ENCODE measurements around the gene TUSC2.

Gene TUSC2

GRCh38 chr3:50334339-50335075, 6.5 kb upstream of the TUSC2 start:
- TF ChIP-seq CREB1 (IDR thresholded peaks at IDR 0.05; ENCODE audit: low read depth) = no peak
- TF ChIP-seq YY1 (IDR thresholded peaks at IDR 0.05; ENCODE audit: low read depth) = no peak
- TF ChIP-seq TCF12 (IDR thresholded peaks at IDR 0.05; ENCODE audit: low read depth) = no peak
- no peak for TF ChIP-seq TAF1 (IDR thresholded peaks at IDR 0.05; ENCODE audit: low read depth)
- no peak for TF ChIP-seq TEAD4 (IDR thresholded peaks at IDR 0.05)

DNA sequence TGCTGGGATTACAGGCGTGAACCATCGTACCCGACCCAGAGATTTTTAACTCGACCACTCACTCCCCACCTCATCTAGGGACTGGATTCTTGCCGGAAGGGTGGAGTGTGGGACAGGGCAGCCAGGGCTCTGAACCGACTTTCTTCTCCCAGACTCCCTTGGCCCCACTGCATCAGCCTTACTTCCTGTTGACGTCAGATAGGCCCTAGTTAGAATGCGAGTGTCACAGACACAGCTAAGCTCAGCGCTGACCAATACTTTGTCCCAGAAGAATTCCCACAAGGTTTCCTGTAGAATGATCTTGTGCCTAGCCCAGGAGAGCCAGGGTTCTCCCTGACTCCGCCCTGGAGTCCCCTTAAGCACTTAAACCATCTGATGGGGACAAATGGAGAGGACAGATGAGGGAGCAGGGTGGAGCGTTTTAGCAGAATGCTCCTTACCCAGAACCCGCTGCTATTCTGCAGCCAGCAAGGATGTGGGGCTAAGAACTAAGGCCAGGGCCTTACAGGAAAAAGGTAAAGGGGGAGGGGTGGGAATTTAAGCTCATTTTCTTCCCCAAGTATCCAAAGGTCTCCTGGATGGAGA, 5.8 kb upstream of the TUSC2 start:
- no peak for TF ChIP-seq TAF1 (IDR thresholded peaks at IDR 0.05; ENCODE audit: low read depth)
- no peak for TF ChIP-seq CREB1 (IDR thresholded peaks at IDR 0.05; ENCODE audit: low read depth)
- TF ChIP-seq YY1 (IDR thresholded peaks at IDR 0.05; ENCODE audit: low read depth) = no peak
- TF ChIP-seq NFIC (IDR thresholded peaks at IDR 0.05) = no peak
- no peak for TF ChIP-seq RAD21 (IDR thresholded peaks at IDR 0.05; ENCODE audit: low read depth)
- TF ChIP-seq CEBPB (IDR thresholded peaks at IDR 0.05) = no peak
- TF ChIP-seq, protein P1, sequence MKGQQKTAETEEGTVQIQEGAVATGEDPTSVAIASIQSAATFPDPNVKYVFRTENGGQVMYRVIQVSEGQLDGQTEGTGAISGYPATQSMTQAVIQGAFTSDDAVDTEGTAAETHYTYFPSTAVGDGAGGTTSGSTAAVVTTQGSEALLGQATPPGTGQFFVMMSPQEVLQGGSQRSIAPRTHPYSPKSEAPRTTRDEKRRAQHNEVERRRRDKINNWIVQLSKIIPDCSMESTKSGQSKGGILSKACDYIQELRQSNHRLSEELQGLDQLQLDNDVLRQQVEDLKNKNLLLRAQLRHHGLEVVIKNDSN (IDR thresholded peaks at IDR 0.05) = no peak
- TF ChIP-seq, protein P2, sequence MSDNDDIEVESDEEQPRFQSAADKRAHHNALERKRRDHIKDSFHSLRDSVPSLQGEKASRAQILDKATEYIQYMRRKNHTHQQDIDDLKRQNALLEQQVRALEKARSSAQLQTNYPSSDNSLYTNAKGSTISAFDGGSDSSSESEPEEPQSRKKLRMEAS (IDR thresholded peaks at IDR 0.05) = no peak
- no peak for TF ChIP-seq EP300 (IDR thresholded peaks at IDR 0.05; ENCODE audit: borderline replicate concordance)
- no peak for TF ChIP-seq ZBTB7A (IDR thresholded peaks at IDR 0.05; ENCODE audit: low read depth)
- no peak for TF ChIP-seq TCF12 (IDR thresholded peaks at IDR 0.05; ENCODE audit: low read depth)
- TF ChIP-seq, protein P3, sequence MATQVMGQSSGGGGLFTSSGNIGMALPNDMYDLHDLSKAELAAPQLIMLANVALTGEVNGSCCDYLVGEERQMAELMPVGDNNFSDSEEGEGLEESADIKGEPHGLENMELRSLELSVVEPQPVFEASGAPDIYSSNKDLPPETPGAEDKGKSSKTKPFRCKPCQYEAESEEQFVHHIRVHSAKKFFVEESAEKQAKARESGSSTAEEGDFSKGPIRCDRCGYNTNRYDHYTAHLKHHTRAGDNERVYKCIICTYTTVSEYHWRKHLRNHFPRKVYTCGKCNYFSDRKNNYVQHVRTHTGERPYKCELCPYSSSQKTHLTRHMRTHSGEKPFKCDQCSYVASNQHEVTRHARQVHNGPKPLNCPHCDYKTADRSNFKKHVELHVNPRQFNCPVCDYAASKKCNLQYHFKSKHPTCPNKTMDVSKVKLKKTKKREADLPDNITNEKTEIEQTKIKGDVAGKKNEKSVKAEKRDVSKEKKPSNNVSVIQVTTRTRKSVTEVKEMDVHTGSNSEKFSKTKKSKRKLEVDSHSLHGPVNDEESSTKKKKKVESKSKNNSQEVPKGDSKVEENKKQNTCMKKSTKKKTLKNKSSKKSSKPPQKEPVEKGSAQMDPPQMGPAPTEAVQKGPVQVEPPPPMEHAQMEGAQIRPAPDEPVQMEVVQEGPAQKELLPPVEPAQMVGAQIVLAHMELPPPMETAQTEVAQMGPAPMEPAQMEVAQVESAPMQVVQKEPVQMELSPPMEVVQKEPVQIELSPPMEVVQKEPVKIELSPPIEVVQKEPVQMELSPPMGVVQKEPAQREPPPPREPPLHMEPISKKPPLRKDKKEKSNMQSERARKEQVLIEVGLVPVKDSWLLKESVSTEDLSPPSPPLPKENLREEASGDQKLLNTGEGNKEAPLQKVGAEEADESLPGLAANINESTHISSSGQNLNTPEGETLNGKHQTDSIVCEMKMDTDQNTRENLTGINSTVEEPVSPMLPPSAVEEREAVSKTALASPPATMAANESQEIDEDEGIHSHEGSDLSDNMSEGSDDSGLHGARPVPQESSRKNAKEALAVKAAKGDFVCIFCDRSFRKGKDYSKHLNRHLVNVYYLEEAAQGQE (IDR thresholded peaks at IDR 0.05; ENCODE audit: low read depth) = no peak
- no peak for TF ChIP-seq EGR1 (IDR thresholded peaks at IDR 0.05)
- no peak for TF ChIP-seq FOXM1 (IDR thresholded peaks at IDR 0.05; ENCODE audit: borderline replicate concordance, low read depth)
- TF ChIP-seq TEAD4 (IDR thresholded peaks at IDR 0.05) = no peak

- TF ChIP-seq TEAD4 (IDR thresholded peaks at IDR 0.05) = no peak
- no peak for TF ChIP-seq YY1 (IDR thresholded peaks at IDR 0.05; ENCODE audit: low read depth)
- no peak for TF ChIP-seq TAF1 (IDR thresholded peaks at IDR 0.05; ENCODE audit: low read depth)
- TF ChIP-seq, protein P3 (IDR thresholded peaks at IDR 0.05; ENCODE audit: low read depth) = no peak
- TF ChIP-seq RAD21 (IDR thresholded peaks at IDR 0.05; ENCODE audit: low read depth) = no peak
- TF ChIP-seq EP300 (IDR thresholded peaks at IDR 0.05; ENCODE audit: borderline replicate concordance) = no peak
- TF ChIP-seq TCF12 (IDR thresholded peaks at IDR 0.05; ENCODE audit: low read depth) = no peak
- TF ChIP-seq, protein P1 (IDR thresholded peaks at IDR 0.05) = no peak
- no peak for TF ChIP-seq EGR1 (IDR thresholded peaks at IDR 0.05)
- TF ChIP-seq CREB1 (IDR thresholded peaks at IDR 0.05; ENCODE audit: low read depth) = no peak
- no peak for TF ChIP-seq CEBPB (IDR thresholded peaks at IDR 0.05)
- TF ChIP-seq FOXM1 (IDR thresholded peaks at IDR 0.05; ENCODE audit: borderline replicate concordance, low read depth) = no peak
- TF ChIP-seq, protein P2 (IDR thresholded peaks at IDR 0.05) = no peak
- no peak for TF ChIP-seq NFIC (IDR thresholded peaks at IDR 0.05)
- no peak for TF ChIP-seq ZBTB7A (IDR thresholded peaks at IDR 0.05; ENCODE audit: low read depth)
Observed at GRCh38 chr3:50331364-50331907, 3.4 kb upstream of the TUSC2 start.

DNA sequence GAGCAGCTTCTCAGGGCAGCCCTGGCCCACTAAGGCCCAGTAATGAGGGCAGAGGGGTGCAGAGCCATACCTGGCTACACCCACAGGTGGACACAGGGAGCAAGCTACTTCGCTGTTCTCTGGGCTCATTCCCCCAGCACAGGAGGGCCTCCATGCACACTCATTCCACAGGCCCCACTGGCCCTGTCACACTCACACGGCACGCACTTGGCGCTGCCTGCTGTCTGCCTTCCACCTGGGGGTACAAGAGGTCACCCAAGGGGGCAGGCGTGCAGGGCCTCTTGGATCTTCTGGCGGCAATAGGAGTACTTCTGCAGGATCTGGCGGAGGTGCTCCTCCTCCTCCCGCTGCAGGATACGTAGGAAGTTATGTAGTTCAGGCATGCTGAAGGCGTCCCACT, 2.3 kb upstream of the TUSC2 start:
- no peak for TF ChIP-seq TAF1 (IDR thresholded peaks at IDR 0.05; ENCODE audit: low read depth)
- TF ChIP-seq, protein P1 (IDR thresholded peaks at IDR 0.05) = no peak
- TF ChIP-seq EP300 (IDR thresholded peaks at IDR 0.05; ENCODE audit: borderline replicate concordance) = no peak
- no peak for TF ChIP-seq CREB1 (IDR thresholded peaks at IDR 0.05; ENCODE audit: low read depth)
- no peak for TF ChIP-seq TCF12 (IDR thresholded peaks at IDR 0.05; ENCODE audit: low read depth)
- TF ChIP-seq, protein P2 (IDR thresholded peaks at IDR 0.05) = no peak
- TF ChIP-seq, protein P3 (IDR thresholded peaks at IDR 0.05; ENCODE audit: low read depth) = no peak
- no peak for TF ChIP-seq CEBPB (IDR thresholded peaks at IDR 0.05)
- TF ChIP-seq FOXM1 (IDR thresholded peaks at IDR 0.05; ENCODE audit: borderline replicate concordance, low read depth) = no peak
- TF ChIP-seq NFIC (IDR thresholded peaks at IDR 0.05) = no peak
- no peak for TF ChIP-seq TEAD4 (IDR thresholded peaks at IDR 0.05)
